Stromal cell of bone marrow (primary cell): Measurements from ENCODE around the gene IL36G.

Source experiments
- DNase-seq: peaks from one replicate; pipeline ENCODE4 v3.0.0-alpha.2; 2012; ENCODE audit warnings: low read depth

The IL36G gene

DNA sequence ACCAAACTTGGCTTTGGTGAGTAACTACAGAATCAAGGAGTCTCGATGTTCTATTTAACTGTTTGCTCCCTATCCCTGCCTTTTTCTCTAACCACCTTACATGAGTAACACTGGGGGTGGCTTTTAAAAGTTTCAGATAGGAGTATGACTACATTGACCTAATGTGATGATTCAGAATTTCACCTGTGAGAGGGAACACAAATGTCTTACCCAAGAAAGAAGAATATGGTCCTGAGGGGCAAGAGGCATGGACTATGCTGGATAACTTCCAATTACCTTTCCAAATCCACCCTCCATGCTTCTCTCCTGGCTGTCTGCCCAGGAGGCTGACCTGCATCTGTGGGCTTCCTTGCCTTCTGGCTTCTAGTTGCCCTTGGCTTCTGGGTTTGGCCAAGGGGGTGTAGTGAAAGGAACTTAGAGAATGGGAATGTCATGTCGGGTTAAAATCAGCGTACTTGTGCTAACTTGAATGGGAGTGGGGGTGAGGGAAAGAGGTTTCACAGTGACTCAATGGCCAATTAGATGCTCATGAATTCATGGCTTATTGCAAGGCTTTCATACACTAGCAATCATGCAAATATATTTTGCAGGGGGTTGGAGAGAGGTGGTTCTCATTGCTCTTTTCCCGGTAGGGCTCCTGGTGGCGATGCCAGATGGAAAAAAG, 5.3 kb upstream of the IL36G start:
- no peak for DNase-seq

DNA sequence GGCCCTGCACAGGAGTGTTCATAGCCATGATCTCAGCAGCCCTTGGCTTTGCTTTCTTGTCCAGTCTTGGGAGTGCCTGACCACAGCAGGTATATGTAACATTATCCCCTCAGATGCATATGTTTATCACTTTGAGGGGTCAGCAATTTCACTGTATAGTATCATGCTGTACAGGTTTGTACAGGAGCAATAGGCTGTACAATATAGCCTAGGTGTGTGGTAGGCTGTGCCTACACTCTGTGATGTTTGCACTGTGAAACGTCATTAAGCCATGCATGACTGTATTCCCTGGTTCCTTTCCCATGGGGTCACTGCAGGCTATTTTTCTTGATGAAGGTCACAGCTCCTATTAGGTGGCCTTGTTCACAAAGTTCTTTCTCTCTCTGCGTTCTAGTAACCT, 4.7 kb upstream of the IL36G start:
- no peak for DNase-seq

- no peak for DNase-seq
These were observed 1.9 kb downstream of the IL36G start for GRCh38 chr2:112979731-112980130.

GRCh38 chr2:112980537-112980936, 2.7 kb downstream of the IL36G start:
- DNase-seq, result no peak

- no peak for DNase-seq
These were observed 7.3 kb downstream of the IL36G start for GRCh38 chr2:112985090-112985489.

GRCh38 chr2:112989611-112990010, 11.8 kb downstream of the IL36G start:
- DNase-seq, result no peak

DNA sequence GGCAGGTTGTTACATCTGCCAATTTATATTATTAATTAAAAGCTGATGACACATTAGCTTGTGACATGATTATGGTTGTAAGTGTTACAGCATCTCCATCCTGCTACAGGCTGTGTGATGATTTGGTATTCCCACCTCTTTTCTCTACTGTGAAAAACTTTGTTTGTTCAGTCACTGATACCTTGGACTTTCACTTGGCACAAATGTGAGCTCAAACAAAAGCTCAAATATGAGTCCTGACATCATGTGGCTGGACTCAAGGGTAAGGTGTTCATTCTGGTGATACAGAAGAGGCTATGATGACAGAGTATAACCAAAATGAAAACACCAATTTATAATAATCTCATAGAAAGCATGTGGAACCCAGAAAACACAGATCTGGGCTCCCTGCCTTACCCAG, 16.0 kb downstream of the IL36G start:
- DNase-seq, result no peak

GRCh38 chr2:112994648-112995047, 16.8 kb downstream of the IL36G start:
- no peak for DNase-seq

DNA sequence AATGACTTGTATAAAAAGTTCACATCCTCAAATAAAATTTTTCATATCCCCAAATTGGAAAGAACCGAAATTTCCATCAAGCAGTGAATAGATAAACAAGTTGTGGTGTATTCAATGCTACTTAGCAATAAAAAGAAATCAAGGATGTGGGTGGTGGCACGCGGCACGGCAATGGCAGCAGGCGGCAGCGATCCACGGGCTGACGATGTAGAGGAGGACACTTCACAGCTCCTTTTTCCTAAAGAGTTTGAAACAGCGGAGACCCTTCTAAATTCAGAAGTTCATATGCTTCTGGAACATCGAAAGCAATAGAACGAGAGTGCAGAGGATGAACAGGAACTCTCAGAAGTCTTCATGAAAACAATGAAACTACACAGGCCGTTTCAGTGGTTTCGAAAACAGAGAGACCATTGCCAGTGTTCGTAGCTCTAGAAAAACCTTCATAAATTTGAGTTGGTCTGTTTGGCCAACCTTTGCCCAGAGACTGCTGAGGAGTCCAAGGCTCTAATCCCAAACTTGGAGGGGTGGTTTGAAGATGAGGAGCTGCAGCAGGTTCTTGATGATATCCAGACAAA, 17.6 kb downstream of the IL36G start:
- no peak for DNase-seq

DNA sequence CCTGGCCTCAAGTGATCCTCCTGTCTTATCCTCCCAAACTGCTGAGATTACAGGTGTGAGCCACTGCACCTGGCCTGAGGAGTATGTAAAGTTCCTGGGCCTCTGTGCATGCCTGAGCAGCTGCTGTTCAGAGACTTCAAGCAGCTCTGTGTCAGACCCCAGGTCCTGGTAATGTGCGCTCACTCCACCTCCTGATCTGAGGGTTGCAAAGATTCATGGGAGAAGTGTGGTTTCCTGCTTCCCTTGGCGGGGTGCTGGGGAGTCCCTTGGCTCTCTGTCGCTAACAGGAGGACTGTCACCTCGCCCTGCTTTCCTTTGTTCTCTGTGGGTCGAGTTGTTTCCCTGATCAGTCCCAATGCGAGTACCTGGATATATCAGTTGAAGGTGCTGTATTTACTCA, 18.8 kb downstream of the IL36G start:
- DNase-seq, result no peak

DNA sequence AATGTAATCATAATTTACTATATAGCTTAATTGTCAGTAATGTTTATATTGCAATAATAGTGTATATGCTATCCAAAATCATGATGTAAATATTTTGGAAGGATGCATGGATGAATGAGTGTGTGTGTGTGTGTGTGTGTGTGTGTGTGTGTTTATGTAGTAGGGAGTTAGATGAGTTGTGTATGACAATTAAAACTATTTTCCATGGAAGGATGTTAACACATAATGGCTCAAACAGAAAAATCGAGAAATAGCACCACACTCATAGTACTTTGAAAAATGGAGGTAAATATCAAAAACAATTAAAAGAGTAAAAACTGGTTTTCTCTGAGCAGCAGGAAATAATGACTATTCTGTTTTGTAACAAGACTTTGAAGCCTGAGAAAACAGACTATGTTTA, 19.3 kb downstream of the IL36G start:
- DNase-seq, result no peak

GRCh38 chr2:113000436-113000835, 22.6 kb downstream of the IL36G start:
- DNase-seq, result no peak

GRCh38 chr2:113002677-113003076, 24.9 kb downstream of the IL36G start:
- no peak for DNase-seq

DNA sequence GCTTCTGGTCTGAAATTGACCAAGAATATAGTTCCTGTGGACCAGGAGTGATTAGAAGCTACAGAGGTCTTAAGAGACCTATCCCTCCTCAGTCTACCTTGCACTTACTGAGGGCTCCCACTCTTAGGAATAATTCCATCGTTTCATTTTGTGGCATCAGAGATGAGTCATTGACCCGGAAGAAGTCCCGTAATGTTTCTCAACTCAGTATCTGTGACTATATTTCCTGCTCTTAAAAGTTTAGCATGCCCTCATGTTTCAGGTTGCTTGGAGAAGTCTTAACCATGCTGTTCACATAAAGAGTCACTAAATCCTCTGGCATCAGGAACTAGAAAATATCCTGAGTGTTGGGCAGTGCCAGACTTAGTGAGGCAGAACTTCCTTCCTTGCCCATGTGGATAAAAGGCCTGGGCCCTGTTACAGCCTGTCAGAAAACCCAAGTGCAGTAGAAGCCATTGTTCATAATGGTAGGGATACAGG, 27.3 kb downstream of the IL36G start, which contains the start of gene IL36A:
TSS of gene IL36A (plus strand) at position 430 of the 480 bp plus-strand sequence. CDS start 413 bp downstream, outside the sequence.
- DNase-seq, result no peak

GRCh38 chr2:113007250-113007649, 29.4 kb downstream of the IL36G start:
- DNase-seq, result no peak

GRCh38 chr2:113009622-113010021, 31.8 kb downstream of the IL36G start:
- DNase-seq, result no peak

- DNase-seq, result peak; percentile 14
These were observed 32.3 kb downstream of the IL36G start for GRCh38 chr2:113010088-113010487.

DNA sequence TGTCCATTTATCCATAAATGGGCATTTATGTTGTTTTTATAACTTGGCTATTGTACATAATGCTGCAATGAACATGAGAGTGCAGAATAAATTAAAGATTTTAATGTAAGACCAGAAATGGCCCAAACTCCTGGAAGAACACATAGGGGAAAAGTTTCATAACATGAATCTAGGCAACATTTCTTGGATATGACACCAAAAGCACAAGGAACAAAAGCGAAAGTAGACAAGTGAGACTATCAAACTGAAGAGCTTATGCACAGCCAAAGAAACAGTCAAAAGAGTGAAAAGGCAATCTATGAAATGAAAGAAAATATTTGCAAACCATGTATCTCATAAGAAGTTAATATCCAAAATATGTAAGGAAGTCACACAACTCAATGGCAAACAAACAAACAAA, 33.3 kb downstream of the IL36G start:
- DNase-seq, result no peak

- peak; percentile 20 for DNase-seq
These were observed 34.9 kb downstream of the IL36G start for GRCh38 chr2:113012436-113013335.

- DNase-seq, result no peak
These were observed 35.5 kb downstream of the IL36G start for GRCh38 chr2:113013336-113013661.

DNA sequence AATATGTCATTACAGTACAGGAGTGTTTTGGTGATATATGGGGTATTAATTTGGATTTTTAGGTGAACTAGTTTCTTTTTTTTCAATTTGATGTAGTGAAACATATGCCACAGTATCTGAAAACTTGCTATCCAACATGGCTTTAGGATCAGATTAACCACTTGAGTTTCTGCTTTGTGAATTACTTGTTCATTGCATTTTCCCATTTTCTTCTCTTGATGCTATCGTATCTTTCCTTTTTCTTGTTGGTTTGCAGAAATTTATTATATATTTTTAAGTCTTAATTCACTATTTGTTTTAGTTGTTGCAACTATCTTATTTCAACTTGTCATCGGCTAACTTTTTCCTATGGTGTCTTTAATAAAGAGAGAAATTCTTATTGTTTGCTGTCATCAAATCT, 36.3 kb downstream of the IL36G start:
- no peak for DNase-seq

- DNase-seq, result no peak
These were observed 37.2 kb downstream of the IL36G start for GRCh38 chr2:113015042-113015441.

DNA sequence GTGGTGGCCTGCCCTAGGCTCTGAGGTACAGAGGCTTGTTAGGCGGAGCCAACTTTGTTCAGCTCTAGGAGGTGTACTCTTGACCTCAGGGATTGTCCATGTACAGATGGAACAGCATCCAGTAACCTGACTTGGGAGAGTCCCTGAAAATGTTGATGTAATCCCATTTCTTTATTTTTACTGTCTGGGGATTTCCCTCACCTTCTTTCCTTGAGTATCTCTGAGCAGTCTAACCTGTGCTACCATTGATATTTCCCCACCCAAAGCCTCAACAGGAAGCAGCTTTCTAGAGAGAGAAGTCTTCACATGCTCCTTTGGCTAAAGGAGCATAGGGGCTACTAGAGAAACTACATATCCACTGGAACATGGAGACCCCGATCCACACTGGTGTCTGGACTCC, 37.8 kb downstream of the IL36G start:
- no peak for DNase-seq
